Measurements from ENCODE around the gene GPATCH8.

GPATCH8 gene

DNA sequence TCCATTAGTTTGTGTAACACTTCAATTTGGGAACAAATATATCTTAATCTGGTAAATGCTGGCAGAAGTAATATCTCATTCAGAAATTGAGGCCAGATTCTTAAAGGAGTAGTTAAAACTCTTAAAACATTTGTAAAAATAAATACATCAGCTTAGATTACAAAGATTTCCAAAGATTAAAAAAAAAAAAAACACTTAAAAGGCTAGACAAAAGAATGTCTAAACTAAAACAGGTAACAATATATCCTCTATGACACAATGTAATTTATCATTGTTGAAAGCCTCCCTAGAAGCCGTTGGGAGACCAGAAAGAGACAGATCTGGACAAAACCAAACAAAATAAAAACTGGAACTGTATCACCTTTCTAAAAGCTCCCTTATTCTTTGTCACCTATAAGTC, 3.5 kb downstream of the GPATCH8 start:
- Mint-ChIP-seq H3K36me3 (no peaks in the 10 kb centered on the region), H3K4me3 (peak overlapping the region; percentile 24), H3K27ac (no peak overlapping the region), H3K27me3 (no peaks in the 10 kb centered on the region), H3K9me3 (ENCODE audit: low read depth) (no peaks in the 10 kb centered on the region), H3K4me1 (ENCODE audit: low read depth) (peaks cover 68% of the 10 kb centered on the region)

GRCh38 chr17:44496815-44497214, 6.4 kb downstream of the GPATCH8 start:
- Mint-ChIP-seq H3K4me3 (no peak overlapping the region), H3K9me3 (ENCODE audit: low read depth) (no peaks in the 10 kb centered on the region), H3K4me1 (ENCODE audit: low read depth) (peaks cover 80% of the 10 kb centered on the region), H3K27ac (no peak overlapping the region), H3K36me3 (no peaks in the 10 kb centered on the region), H3K27me3 (no peaks in the 10 kb centered on the region)

DNA sequence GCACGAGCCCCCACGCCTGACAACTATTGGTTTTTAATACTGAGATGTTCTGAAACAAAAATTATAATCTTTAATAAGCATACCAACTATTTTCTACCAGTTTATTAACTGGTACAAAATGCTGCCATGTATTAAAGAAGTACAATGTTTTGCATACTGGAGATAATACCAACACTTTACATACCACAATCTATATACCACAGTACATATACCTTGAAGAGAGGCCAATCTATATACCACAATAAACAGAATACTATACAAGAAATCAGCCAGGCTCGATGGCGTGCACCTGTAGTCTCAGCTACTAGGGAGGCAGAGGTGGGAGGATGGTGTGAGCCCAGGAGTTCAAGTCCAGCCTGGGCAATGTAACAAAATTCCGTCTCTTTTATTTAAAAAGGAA, 9.9 kb downstream of the GPATCH8 start:
- Mint-ChIP-seq H3K27ac (no peak overlapping the region), H3K9me3 (ENCODE audit: low read depth) (no peaks in the 10 kb centered on the region), H3K27me3 (no peaks in the 10 kb centered on the region), H3K36me3 (peaks cover 8% of the 10 kb centered on the region), H3K4me3 (no peak overlapping the region), H3K4me1 (ENCODE audit: low read depth) (peaks cover 66% of the 10 kb centered on the region)

DNA sequence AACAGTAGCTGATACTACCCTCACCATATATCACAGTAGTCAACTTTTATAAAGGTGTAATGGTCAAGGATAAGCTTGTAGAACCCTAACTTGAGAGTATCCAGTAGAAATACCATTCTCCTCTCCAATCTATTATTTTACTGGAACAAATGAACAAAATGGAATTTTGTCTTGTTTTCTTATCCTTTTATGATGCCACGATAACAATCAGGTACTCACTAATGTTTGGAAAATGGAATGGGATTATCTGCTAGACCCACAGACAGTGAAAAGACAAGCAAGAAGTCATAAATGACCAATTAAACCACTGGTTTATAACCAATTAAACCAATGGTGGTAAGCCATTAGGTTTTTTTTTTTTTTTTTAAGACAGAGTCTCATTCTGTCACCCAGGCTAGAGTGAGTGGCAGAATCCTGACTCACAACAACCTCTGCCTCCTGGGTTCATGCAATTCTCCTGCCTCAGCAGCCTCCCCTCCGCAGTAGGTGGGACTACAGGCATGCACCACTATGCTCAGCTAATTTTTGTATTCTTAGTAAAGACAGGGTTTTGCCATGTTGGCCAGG, 10.4 kb downstream of the GPATCH8 start:
- H3K9me3 Mint-ChIP-seq (ENCODE audit: low read depth), result no peaks in the 10 kb centered on the region
- H3K27ac Mint-ChIP-seq, result no peak overlapping the region
- peaks cover 8% of the 10 kb centered on the region for H3K36me3 Mint-ChIP-seq
- H3K4me3 Mint-ChIP-seq, result no peak overlapping the region
- H3K27me3 Mint-ChIP-seq, result no peaks in the 10 kb centered on the region
- peaks cover 61% of the 10 kb centered on the region for H3K4me1 Mint-ChIP-seq (ENCODE audit: low read depth)

- Mint-ChIP-seq H3K27me3 (no peaks in the 10 kb centered on the region), H3K9me3 (ENCODE audit: low read depth) (no peaks in the 10 kb centered on the region), H3K4me3 (no peak overlapping the region), H3K36me3 (peaks cover 10% of the 10 kb centered on the region), H3K27ac (no peak overlapping the region), H3K4me1 (ENCODE audit: low read depth) (peaks cover 56% of the 10 kb centered on the region)
These were observed 13.6 kb downstream of the GPATCH8 start for GRCh38 chr17:44489581-44489980.

DNA sequence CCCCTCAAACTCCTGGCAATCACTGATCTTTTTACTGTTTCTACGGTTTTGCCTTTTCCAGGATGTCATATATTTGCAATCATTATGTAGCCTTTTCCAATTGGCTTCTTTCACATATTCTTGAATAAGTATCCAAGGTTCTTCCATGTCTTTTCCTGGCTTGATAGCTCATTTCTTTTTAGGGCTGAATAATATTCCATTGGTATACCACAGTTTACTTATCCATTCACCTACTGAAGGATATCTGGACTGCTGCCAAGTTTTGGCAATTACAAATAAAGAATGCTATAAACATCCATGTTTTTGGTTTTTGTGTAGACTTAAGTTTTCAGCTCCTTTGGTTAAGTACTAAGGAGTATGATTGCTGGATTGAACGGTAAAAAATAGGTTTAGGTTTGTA, 16.0 kb downstream of the GPATCH8 start:
- Mint-ChIP-seq H3K4me1 (ENCODE audit: low read depth) (peaks cover 38% of the 10 kb centered on the region), H3K27ac (no peak overlapping the region), H3K27me3 (no peaks in the 10 kb centered on the region), H3K4me3 (no peak overlapping the region), H3K9me3 (ENCODE audit: low read depth) (no peaks in the 10 kb centered on the region), H3K36me3 (peaks cover 10% of the 10 kb centered on the region)

DNA sequence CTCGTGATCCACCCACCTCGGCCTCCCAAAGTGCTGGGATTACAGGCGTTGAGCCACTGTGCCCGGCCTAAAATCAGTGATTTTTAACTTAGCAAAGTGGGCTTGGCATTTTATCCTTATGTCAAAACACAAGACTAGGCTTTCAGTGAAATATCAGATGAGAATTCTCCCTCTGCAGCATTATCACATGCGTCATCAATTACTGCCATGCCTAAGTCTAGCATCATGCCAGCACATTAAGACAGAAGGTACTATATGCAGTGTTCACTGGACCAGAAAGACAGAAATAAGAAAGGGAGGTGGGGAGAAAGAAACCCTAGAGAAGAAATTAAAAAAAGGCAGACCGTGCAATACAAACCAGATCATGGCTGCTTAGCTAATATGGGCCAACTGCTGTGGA, 29.8 kb downstream of the GPATCH8 start:
- H3K27me3 Mint-ChIP-seq, result no peaks in the 10 kb centered on the region
- H3K27ac Mint-ChIP-seq, result no peak overlapping the region
- H3K4me3 Mint-ChIP-seq, result no peak overlapping the region
- peaks cover 3% of the 10 kb centered on the region for H3K36me3 Mint-ChIP-seq
- H3K9me3 Mint-ChIP-seq (ENCODE audit: low read depth), result no peaks in the 10 kb centered on the region
- peaks cover 25% of the 10 kb centered on the region for H3K4me1 Mint-ChIP-seq (ENCODE audit: low read depth)

DNA sequence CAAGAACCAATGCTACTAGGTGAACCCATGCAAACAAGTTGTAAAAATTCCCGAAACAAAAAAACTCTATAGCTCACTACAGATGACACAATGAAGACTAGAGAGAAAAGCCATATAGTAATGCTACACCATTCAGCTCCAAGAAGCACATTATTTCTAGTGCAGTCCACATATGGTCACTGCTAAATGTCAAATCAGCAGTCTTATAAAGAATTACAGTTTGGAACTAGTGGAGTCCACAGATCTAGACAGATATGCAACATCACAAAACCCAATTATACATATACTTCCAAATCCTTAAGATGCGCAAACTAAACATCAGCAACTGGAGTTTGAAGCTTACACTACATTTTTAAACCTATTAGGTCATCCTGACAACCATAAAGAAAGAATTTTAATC, 33.5 kb downstream of the GPATCH8 start:
- H3K4me3 Mint-ChIP-seq, result no peak overlapping the region
- H3K36me3 Mint-ChIP-seq, result peaks cover 3% of the 10 kb centered on the region
- peak overlapping the region; percentile 5 for H3K27ac Mint-ChIP-seq
- peaks cover 36% of the 10 kb centered on the region for H3K4me1 Mint-ChIP-seq (ENCODE audit: low read depth)
- no peaks in the 10 kb centered on the region for H3K27me3 Mint-ChIP-seq
- H3K9me3 Mint-ChIP-seq (ENCODE audit: low read depth), result no peaks in the 10 kb centered on the region

DNA sequence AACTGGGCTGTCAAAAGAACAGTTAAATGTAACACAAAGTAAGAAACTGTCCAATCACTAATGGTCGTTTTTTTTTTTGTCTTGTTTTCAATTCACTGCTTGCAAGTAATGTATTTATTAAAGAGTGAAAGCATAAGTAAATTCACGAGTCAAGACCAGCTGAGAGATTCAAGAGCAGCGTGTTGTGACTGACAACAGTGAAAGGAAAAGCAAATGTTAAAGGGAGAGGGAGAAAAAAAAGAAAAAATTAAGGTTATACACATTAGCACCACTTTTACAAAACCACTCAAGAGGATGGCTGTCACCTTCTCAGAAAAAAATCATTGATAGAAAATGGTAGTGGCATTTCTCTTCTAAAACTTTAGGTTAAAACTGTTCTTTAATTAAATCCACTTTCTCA, 36.1 kb downstream of the GPATCH8 start:
- no peak overlapping the region for H3K4me3 Mint-ChIP-seq
- peaks cover 36% of the 10 kb centered on the region for H3K4me1 Mint-ChIP-seq (ENCODE audit: low read depth)
- H3K36me3 Mint-ChIP-seq, result peaks cover 5% of the 10 kb centered on the region
- H3K27me3 Mint-ChIP-seq, result no peaks in the 10 kb centered on the region
- no peaks in the 10 kb centered on the region for H3K9me3 Mint-ChIP-seq (ENCODE audit: low read depth)
- H3K27ac Mint-ChIP-seq, result no peak overlapping the region

DNA sequence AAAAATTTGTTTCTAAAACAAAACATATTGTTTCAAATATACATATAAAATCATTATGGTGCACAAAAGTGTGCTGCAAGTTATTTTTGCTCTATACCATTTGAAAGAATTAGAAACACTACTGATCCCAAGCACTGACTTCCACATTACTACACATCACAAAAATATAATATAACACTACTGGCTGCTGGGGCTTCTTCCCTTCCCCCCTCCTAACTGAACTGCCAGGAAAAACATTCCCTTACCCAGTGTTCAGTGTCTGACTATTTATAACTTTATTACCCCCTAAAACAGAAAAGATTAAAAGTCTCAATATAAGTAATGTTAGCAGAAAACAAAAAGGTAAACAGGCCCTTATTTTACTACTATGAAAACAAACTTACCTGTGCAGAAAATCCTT, 36.9 kb downstream of the GPATCH8 start:
- Mint-ChIP-seq H3K4me1 (ENCODE audit: low read depth) (peaks cover 36% of the 10 kb centered on the region), H3K36me3 (peaks cover 5% of the 10 kb centered on the region), H3K4me3 (no peak overlapping the region), H3K27ac (no peak overlapping the region), H3K9me3 (ENCODE audit: low read depth) (no peaks in the 10 kb centered on the region), H3K27me3 (no peaks in the 10 kb centered on the region)

DNA sequence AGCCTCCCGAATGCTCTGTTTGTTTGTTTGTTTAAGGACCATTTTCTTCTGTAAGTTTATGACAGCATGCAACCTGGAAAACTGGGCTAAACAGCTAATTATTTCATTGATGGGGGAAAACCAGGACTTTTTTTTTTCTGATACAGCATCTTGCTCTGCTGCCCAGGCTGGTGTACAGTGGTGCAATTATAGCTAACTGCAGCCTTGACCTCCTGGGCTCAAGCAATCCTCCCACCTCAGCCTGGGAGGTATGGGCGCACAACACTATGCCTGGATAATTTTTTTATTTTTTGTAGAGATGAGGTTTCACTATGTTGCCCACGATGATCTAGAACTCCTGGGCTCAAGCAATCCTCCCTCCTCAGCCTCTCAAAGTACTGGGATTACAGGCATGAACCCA, 37.3 kb downstream of the GPATCH8 start:
- Mint-ChIP-seq H3K27ac (no peak overlapping the region), H3K4me3 (no peak overlapping the region), H3K27me3 (no peaks in the 10 kb centered on the region), H3K36me3 (peaks cover 5% of the 10 kb centered on the region), H3K9me3 (ENCODE audit: low read depth) (no peaks in the 10 kb centered on the region), H3K4me1 (ENCODE audit: low read depth) (peaks cover 34% of the 10 kb centered on the region)

DNA sequence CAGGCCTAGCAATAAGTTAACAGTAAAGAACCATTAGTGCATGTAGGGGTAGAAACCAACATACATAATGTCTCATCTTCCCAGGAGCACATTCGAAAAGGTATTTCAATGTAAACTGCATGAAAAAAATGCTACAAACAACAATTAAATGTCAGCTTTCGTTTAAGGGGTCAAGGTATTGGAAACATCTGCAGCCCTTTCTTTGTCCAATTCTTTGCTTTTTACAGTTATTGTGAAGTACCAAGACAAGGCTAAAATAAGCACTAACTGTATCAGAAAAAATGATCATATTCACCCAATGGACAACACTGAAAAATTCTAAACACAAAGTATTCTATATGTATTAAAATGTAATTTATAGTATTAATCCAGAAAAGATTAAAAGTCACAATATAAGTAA, 37.9 kb downstream of the GPATCH8 start:
- H3K4me1 Mint-ChIP-seq (ENCODE audit: low read depth), result peaks cover 36% of the 10 kb centered on the region
- no peak overlapping the region for H3K4me3 Mint-ChIP-seq
- no peaks in the 10 kb centered on the region for H3K27me3 Mint-ChIP-seq
- no peak overlapping the region for H3K27ac Mint-ChIP-seq
- H3K36me3 Mint-ChIP-seq, result peaks cover 5% of the 10 kb centered on the region
- H3K9me3 Mint-ChIP-seq (ENCODE audit: low read depth), result no peaks in the 10 kb centered on the region

- Mint-ChIP-seq H3K27ac (peak overlapping the region; percentile 22), H3K4me3 (no peak overlapping the region), H3K27me3 (no peaks in the 10 kb centered on the region), H3K9me3 (ENCODE audit: low read depth) (no peaks in the 10 kb centered on the region), H3K36me3 (peaks cover 5% of the 10 kb centered on the region), H3K4me1 (ENCODE audit: low read depth) (peaks cover 27% of the 10 kb centered on the region)
These were observed 39.2 kb downstream of the GPATCH8 start for GRCh38 chr17:44464037-44464436.

- Mint-ChIP-seq H3K9me3 (ENCODE audit: low read depth) (no peaks in the 10 kb centered on the region), H3K4me3 (no peak overlapping the region), H3K4me1 (ENCODE audit: low read depth) (peaks cover 33% of the 10 kb centered on the region), H3K36me3 (no peaks in the 10 kb centered on the region), H3K27me3 (no peaks in the 10 kb centered on the region), H3K27ac (no peak overlapping the region)
These were observed 51.4 kb downstream of the GPATCH8 start for GRCh38 chr17:44451832-44452231.

DNA sequence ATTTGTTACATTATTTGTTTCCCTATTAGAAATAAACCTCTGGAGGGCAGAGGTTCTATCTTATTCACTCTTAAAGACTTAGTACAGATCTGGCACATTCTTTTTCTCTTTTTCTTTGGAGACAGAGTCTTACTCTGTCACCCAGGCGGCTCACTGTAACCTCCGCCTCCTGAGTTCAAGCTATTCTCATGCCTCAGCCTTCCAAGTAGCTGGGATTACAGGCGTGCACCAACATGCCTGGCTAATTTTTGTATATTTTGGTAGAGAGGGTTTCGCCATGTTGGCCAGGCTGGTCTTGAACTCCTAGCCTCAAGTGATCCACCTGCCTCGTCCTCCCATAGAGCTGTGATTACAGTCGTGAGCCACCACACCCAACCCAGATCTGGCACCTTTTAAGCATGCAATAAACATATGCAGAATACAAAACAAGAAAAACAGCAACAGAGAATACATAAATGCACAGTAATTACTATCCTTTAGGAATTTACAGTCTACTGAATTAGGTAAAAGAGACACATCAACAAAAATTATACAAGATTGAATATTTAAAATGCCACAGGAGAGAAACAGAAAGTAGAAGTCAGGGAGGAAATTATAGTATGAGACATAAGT, 52.1 kb downstream of the GPATCH8 start:
- no peak overlapping the region for H3K4me3 Mint-ChIP-seq
- H3K36me3 Mint-ChIP-seq, result no peaks in the 10 kb centered on the region
- no peak overlapping the region for H3K27ac Mint-ChIP-seq

GRCh38 chr17:44448412-44448811, 54.8 kb downstream of the GPATCH8 start:
- H3K4me1 Mint-ChIP-seq (ENCODE audit: low read depth), result peaks cover 40% of the 10 kb centered on the region
- no peak overlapping the region for H3K4me3 Mint-ChIP-seq
- H3K27me3 Mint-ChIP-seq, result no peaks in the 10 kb centered on the region
- no peaks in the 10 kb centered on the region for H3K36me3 Mint-ChIP-seq
- H3K27ac Mint-ChIP-seq, result no peak overlapping the region
- H3K9me3 Mint-ChIP-seq (ENCODE audit: low read depth), result no peaks in the 10 kb centered on the region

More for the DNA sequence above, 52.1 kb downstream of the GPATCH8 start:
- H3K9me3 Mint-ChIP-seq (ENCODE audit: low read depth), result no peaks in the 10 kb centered on the region
- no peaks in the 10 kb centered on the region for H3K27me3 Mint-ChIP-seq
- H3K4me1 Mint-ChIP-seq (ENCODE audit: low read depth), result peaks cover 33% of the 10 kb centered on the region

Measured in activated naive CD8-positive, alpha-beta T cell (primary cell).